ENCODE results near the gene PAX6.
"Not testable (repeated sequence)": the region's sequence is repeated elsewhere in the genome, so short reads cannot be mapped to it uniquely, and the experiment has no call there.

PAX6 gene

GRCh38 chr11:31779374-31779791, 31.7 kb downstream of the PAX6 start:
- Mint-ChIP-seq H3K4me1 (no peaks in the 10 kb centered on the region), H3K36me3 (peaks cover 21% of the 10 kb centered on the region), H3K9me3 (peaks cover 3% of the 10 kb centered on the region), H3K4me3 (no peak overlapping the region), H3K27ac (no peak overlapping the region), H3K27me3 (no peaks in the 10 kb centered on the region)
- no peak for ATAC-seq

- H3K4me1 Mint-ChIP-seq: no peaks in the 10 kb centered on the region
- H3K27ac Mint-ChIP-seq: no peak overlapping the region
- no peak overlapping the region for H3K4me3 Mint-ChIP-seq
- peaks cover under 1% of the 10 kb centered on the region for H3K9me3 Mint-ChIP-seq
- H3K36me3 Mint-ChIP-seq: peaks cover 31% of the 10 kb centered on the region
- no peaks in the 10 kb centered on the region for H3K27me3 Mint-ChIP-seq
- no peak for ATAC-seq
Observed at GRCh38 chr11:31772412-31772811, 38.7 kb downstream of the PAX6 start.

GRCh38 chr11:31770011-31770700, 41.0 kb downstream of the PAX6 start:
- no peaks in the 10 kb centered on the region for H3K4me1 Mint-ChIP-seq
- peaks cover 25% of the 10 kb centered on the region for H3K36me3 Mint-ChIP-seq
- no peak for ATAC-seq
- no peak overlapping the region for H3K4me3 Mint-ChIP-seq
- H3K9me3 Mint-ChIP-seq: no peaks in the 10 kb centered on the region
- no peak overlapping the region for H3K27ac Mint-ChIP-seq
- no peaks in the 10 kb centered on the region for H3K27me3 Mint-ChIP-seq

GRCh38 chr11:31768749-31769640, 42.1 kb downstream of the PAX6 start:
- no peak overlapping the region for H3K4me3 Mint-ChIP-seq
- H3K9me3 Mint-ChIP-seq: no peaks in the 10 kb centered on the region
- ATAC-seq: no peak
- H3K27me3 Mint-ChIP-seq: no peaks in the 10 kb centered on the region
- H3K36me3 Mint-ChIP-seq: peaks cover 22% of the 10 kb centered on the region
- H3K4me1 Mint-ChIP-seq: no peaks in the 10 kb centered on the region
- H3K27ac Mint-ChIP-seq: no peak overlapping the region

GRCh38 chr11:31767685-31768084, 43.4 kb downstream of the PAX6 start:
- Mint-ChIP-seq H3K36me3 (peaks cover 11% of the 10 kb centered on the region), H3K4me3 (no peak overlapping the region), H3K27me3 (no peaks in the 10 kb centered on the region), H3K9me3 (no peaks in the 10 kb centered on the region), H3K27ac (no peak overlapping the region), H3K4me1 (no peaks in the 10 kb centered on the region)
- ATAC-seq: no peak

GRCh38 chr11:31767066-31767465, 44.1 kb downstream of the PAX6 start:
- Mint-ChIP-seq H3K27me3 (no peaks in the 10 kb centered on the region), H3K27ac (no peak overlapping the region), H3K4me3 (no peak overlapping the region), H3K4me1 (no peaks in the 10 kb centered on the region), H3K9me3 (no peaks in the 10 kb centered on the region), H3K36me3 (peaks cover 5% of the 10 kb centered on the region)
- no peak for ATAC-seq

GRCh38 chr11:31764766-31765165, 46.4 kb downstream of the PAX6 start:
- H3K4me1 Mint-ChIP-seq: no peaks in the 10 kb centered on the region
- no peak overlapping the region for H3K4me3 Mint-ChIP-seq
- no peaks in the 10 kb centered on the region for H3K9me3 Mint-ChIP-seq
- no peaks in the 10 kb centered on the region for H3K27me3 Mint-ChIP-seq
- ATAC-seq: no peak
- H3K36me3 Mint-ChIP-seq: peaks cover 7% of the 10 kb centered on the region
- no peak overlapping the region for H3K27ac Mint-ChIP-seq

- peaks cover 7% of the 10 kb centered on the region for H3K36me3 Mint-ChIP-seq
- no peaks in the 10 kb centered on the region for H3K27me3 Mint-ChIP-seq
- no peak for ATAC-seq
- no peaks in the 10 kb centered on the region for H3K4me1 Mint-ChIP-seq
- H3K4me3 Mint-ChIP-seq: no peak overlapping the region
- H3K27ac Mint-ChIP-seq: no peak overlapping the region
- no peaks in the 10 kb centered on the region for H3K9me3 Mint-ChIP-seq
Observed at GRCh38 chr11:31764261-31764660, 46.9 kb downstream of the PAX6 start.

- Mint-ChIP-seq H3K27ac (no peak overlapping the region), H3K4me3 (no peak overlapping the region), H3K9me3 (no peaks in the 10 kb centered on the region), H3K4me1 (no peaks in the 10 kb centered on the region), H3K27me3 (no peaks in the 10 kb centered on the region), H3K36me3 (peaks cover 7% of the 10 kb centered on the region)
- no peak for ATAC-seq
Observed at GRCh38 chr11:31763296-31763695, 47.8 kb downstream of the PAX6 start.

GRCh38 chr11:31761636-31762035, 49.5 kb downstream of the PAX6 start:
- Mint-ChIP-seq H3K4me3 (no peak overlapping the region), H3K36me3 (peaks cover 7% of the 10 kb centered on the region), H3K27me3 (no peaks in the 10 kb centered on the region), H3K4me1 (no peaks in the 10 kb centered on the region), H3K9me3 (no peaks in the 10 kb centered on the region), H3K27ac (no peak overlapping the region)
- ATAC-seq: no peak

- H3K9me3 Mint-ChIP-seq: no peaks in the 10 kb centered on the region
- no peak for ATAC-seq
- no peak overlapping the region for H3K27ac Mint-ChIP-seq
- H3K27me3 Mint-ChIP-seq: no peaks in the 10 kb centered on the region
- peaks cover 13% of the 10 kb centered on the region for H3K36me3 Mint-ChIP-seq
- H3K4me1 Mint-ChIP-seq: no peaks in the 10 kb centered on the region
- no peak overlapping the region for H3K4me3 Mint-ChIP-seq
Observed at GRCh38 chr11:31757260-31757835, 53.8 kb downstream of the PAX6 start.

- no peak overlapping the region for H3K27ac Mint-ChIP-seq
- no peak for ATAC-seq
- no peaks in the 10 kb centered on the region for H3K4me1 Mint-ChIP-seq
Observed at GRCh38 chr11:31747581-31747980, 63.5 kb downstream of the PAX6 start.

GRCh38 chr11:31740731-31741368, 70.3 kb downstream of the PAX6 start:
- not testable (repeated sequence) for H3K4me1 Mint-ChIP-seq, H3K27me3 Mint-ChIP-seq, H3K27ac Mint-ChIP-seq, ATAC-seq, H3K4me3 Mint-ChIP-seq
- peaks cover 16% of the 10 kb centered on the region for H3K9me3 Mint-ChIP-seq
- peaks cover 16% of the 10 kb centered on the region for H3K36me3 Mint-ChIP-seq

More at GRCh38 chr11:31747581-31747980, 63.5 kb downstream of the PAX6 start:
- no peaks in the 10 kb centered on the region for H3K27me3 Mint-ChIP-seq
- H3K36me3 Mint-ChIP-seq: peaks cover 14% of the 10 kb centered on the region
- H3K9me3 Mint-ChIP-seq: peaks cover 9% of the 10 kb centered on the region
- no peak overlapping the region for H3K4me3 Mint-ChIP-seq

- Mint-ChIP-seq H3K27ac (no peak overlapping the region), H3K9me3 (peaks cover 17% of the 10 kb centered on the region), H3K36me3 (peaks cover 24% of the 10 kb centered on the region), H3K4me3 (no peak overlapping the region), H3K27me3 (no peaks in the 10 kb centered on the region), H3K4me1 (no peaks in the 10 kb centered on the region)
- no peak for ATAC-seq
Observed at GRCh38 chr11:31740131-31740530, 71.0 kb downstream of the PAX6 start.

Data from stimulated activated memory B cell treated with anti-CD40 and anti-IgM and Interleukin-4, amounts not matched to agents 10 μg/mL and 1 μg/mL and 100 μg/mL, for 72 hours (primary cell).